ENCODE results near the gene SGCD. TPM values are rescaled to one million over a fixed set of nuclear protein-coding genes. Genes with fewer than 3 reads are reported as not detected.

Gene SGCD
- total RNA-seq, 1 donor from 2014 or later, result 0.64 TPM

DNA sequence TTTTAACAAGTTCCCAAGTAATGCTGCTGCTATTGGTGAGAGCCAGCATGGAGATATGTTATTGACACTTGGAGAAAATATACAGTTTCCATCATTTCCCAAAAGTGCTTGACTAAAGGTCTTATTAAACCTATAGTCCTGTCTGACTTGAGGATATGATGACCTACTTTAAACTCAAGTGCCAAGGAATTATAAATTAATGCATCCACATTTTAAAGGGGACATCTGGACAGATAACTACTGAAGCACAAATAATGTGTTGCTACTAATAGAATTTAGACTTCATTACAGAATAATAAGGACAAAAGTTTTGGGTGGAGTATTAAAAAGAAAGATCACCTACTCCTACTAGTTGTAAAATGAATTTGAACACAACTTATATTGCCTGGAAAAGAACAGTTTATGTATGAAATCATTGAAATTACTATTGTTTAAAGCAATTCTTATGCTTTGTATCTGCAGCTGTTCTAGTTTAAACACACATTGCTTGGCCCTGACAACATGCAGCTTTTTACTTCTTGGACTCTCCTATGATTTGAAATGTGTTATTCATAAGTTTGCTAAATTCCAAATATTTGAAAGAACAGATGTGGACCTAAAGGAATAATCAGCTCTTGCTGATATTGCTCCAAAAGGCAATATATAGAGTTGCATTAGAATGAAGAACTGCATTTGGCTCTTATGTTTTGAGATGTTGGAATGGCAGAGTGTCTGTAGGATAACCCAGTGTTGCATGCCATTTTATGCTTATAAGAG, 73.4 kb downstream of the SGCD start:
- DNase-seq (ENCODE audit: low read depth in 2 of 2), result no peak

DNA sequence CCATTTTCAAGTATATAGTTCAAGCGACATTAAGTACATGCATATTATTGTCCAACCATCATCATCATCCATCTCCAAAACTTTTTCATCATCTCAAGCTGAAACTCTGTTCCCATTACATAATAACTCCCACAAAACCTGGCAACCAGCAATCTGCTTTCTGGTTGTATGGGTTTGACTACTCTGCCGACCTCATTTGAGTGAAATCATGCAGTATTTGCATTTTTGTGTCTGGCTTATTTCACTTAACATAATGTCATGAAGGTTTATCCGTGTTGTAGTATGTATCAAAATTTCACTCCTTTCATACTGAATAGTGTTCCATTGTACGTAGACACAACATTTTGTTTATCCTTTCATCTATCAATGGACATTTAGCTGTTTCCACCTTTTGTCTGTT, 74.8 kb downstream of the SGCD start:
- no peak for DNase-seq (ENCODE audit: low read depth in 2 of 2)

DNA sequence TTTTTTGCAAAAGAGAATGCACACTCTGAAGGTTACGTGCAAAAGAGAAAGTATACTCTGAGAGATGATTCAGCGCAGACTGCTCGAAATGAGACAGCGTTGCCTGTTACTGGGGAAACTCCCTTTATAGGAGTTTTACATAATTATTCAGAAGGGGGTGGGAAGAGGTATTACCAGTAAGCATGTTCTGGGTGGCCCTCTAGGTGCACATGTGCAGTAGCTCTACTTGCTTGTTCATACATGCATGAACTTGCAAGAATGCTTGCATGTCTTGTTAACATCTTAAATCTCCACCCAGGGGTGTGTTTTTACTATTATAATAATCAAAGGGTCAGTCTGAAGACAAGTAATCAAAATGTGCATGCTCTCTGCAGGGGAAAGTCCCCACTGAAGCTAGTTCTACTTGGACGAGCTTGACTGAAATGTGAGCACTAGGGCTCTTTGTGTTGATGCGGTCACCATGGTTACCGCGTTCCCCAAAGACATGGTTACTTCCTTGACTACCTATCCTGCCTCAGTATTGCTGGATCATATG, 75.5 kb downstream of the SGCD start:
- DNase-seq (ENCODE audit: low read depth in 2 of 2), result no peak

DNA sequence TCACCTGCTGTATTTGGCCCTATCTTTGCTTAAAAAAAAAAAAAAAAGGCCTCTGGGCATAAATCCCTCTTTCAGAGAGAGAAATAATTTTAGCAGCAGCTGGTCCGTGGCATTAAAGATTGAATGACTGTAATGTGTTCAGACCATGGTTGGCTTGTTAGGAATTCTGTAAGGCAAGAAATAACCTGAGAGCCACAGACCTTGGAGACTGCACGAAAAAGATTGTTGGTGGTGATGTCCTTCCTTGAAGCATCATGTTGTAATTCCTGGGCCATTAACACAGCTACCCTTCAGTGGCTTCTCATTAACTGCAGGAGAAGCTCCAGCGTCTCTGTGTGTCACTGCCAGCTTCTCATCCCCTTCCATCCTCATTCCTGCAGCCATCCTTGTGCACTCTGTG, 79.0 kb downstream of the SGCD start:
- DNase-seq (ENCODE audit: low read depth in 2 of 2), result no peak

DNA sequence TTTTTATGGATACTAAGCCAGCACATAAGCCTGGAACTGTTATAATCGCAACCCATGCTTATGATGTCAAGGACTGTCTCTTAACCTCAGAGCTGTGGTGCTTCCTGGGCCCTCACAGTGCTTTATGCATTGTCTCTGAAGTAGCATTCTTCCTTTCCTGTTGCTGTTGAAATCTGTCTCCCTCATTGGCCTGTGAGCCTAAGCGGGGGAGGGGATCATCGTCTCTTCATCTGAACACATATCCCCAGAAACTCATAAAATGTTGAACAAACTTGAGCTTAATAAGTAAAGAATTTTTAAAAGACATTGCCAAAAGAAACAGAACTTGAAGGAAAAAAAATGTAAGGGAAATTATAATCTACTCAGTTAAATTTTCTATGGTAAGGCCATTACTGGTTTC, 80.3 kb downstream of the SGCD start:
- DNase-seq (ENCODE audit: low read depth in 2 of 2), result no peak

DNA sequence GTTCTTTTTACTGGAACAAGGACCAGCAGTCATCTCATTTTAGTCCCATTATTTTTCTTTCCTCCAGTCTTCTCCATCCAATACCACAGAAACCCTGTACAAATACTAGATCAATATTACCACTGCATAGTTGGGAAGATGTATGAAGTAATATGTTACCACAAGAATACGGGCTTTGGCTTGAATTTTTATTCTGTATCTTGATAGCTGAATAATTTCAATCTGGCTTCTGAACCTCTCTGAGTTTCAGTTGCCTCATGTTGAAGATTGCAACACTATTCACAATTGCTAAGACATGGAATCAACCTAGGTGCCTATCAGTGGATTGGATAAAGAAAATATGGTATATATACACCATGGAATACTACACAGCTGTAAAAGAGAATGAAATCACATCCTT, 82.9 kb downstream of the SGCD start:
- DNase-seq (ENCODE audit: low read depth in 2 of 2), result no peak

DNA sequence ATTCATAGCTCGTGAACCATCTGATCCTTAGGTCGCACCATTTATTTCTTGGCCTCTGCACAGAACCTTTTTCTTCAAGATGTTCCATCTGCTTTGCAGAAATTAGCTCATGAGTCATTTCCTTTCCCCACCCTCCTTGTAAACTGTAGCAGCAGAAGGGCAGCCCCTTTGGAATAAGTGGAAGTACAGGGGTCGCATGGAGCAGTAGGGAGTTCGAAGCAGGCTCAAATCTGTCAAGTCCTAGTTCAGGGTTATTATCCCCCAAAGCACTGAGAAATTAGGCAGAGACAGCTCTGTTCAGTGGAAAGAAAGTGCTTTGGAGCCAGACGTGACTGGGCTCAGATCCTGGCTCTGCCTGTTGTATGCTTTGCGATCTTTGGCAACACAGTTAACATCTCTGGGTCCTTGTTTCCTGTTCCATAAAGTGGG, 84.2 kb downstream of the SGCD start:
- no peak for DNase-seq (ENCODE audit: low read depth in 2 of 2)

DNA sequence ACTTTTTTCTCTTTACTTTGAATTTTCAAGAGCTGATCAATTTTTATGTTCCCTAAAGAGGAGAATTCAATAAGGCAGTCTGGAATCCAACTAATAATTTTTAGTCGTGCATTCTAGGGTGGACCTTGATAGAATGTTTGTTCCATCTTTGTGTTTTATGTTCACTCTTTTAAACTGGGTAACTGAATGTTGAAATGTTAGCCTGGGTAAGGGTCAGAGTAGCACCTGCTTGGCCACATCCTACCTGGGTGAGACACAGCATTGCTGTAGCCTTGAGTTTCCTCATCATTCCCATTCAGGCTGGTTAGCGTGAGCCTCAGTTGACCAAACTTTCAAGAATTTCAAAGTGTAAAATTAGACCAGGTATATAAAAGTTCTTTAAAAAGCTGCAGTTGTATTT, 85.0 kb downstream of the SGCD start:
- no peak for DNase-seq (ENCODE audit: low read depth in 2 of 2)

DNA sequence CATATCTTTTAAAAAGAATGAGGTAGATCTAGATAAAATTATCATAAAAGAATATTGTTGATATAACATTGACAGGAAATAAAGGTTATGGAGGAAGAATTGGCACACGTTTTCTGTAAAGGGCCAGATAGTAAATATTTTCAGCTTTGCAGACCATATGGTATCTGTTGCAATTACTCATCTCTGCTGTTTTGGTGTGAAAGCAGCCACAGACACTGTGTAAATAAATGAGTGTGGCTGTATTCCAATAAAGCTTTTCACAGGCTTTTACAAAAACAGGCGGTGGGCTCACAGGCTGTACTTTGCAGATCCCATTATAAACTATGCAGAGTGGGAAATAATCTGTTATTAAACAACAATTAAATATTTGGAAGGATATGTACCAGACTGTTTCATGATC, 87.4 kb downstream of the SGCD start:
- DNase-seq (ENCODE audit: low read depth in 2 of 2), result no peak

DNA sequence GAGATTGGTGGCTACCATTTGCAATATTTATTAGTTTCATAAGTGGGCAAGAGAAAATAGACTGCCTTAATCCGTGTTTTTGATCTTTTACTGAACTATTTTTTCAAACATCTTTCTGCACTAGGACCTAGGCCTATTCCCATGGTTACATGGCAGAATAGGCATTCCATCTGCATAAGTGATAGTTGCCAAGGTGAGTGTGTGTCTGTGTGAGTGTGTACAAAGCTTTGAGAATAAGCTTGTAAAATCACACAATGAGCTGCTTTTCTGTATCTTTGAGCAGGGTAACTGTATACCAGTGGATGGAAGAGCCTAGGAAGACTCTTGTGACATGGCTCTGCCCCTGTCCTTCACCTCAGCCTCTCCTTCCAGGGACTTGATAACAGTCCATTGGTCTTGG, 92.7 kb downstream of the SGCD start:
- no peak for DNase-seq (ENCODE audit: low read depth in 2 of 2)

DNA sequence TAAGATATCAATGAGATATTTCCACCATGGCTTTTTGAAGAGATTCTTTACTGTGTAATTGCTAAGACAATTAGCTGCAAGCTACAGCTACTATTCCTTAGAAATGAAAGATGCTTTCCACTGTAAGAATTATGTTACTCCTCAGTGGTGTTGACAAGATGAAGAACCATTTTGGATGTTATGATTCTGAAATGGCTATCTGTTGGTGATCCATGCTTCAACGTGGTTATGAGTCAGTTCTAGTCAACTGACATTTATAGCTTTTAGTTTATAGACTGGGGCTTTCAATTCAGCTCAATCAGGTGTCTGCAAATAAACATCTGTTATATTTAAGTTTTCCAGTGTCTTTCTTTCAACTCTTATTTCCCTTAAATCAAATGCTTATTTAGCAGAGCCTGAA, 93.7 kb downstream of the SGCD start:
- no peak for DNase-seq (ENCODE audit: low read depth in 2 of 2)

DNA sequence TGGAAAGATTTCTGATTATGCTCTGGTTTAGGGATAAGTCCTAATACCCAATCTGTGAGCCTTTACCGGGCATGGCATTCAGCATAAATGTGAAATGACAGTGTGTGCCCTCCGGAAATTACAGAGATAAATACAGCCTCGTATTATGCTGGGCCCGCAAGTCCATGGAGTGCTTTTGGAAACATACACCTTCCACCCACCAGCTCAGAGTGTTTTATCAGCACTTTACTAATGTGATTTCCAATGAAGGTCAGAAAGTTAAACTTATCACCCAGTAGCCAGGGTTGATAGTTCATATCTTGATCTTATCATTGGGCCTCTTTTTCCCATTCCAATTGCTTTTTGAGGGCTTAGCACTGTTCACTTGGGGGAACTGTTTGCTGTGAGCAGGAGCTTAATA, 94.8 kb downstream of the SGCD start:
- DNase-seq (ENCODE audit: low read depth in 2 of 2), result no peak

DNA sequence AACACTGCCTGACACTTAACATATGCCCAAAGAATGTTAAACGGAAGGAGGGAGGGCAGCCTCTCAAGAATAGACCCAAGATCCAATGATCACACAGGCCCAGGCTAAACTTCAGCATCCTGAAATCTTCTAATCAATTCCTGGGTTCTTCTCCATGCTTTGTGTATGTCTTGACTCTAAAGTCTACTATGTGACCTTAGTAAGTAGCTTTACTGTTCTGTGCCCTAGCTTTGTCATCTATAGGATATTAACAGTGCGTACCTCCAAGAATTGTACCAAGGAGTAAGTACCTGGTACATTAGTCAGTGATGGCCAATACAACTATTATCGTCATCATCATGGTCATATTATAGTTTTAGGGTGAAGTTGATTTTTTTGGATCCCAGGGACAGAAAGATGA, 96.6 kb downstream of the SGCD start:
- no peak for DNase-seq (ENCODE audit: low read depth in 2 of 2)

DNA sequence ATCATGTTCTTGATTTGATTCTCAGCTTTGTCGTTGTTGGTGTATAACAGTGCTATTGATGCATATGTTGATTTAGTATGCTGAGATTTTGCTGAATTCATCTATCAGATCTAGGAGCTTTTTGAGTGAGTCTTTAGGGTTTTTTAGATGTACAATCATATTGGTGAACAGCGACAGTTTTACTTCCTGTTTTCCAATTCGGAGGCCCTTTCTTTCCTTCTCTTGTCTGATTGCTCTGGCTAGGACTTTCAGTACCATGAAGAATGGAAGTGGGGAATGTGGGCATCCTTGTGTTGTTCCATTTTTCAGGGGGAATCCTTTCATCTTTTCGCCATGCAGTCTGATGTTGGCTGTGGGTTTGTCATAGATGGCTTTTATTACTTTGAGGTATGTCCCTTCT, 100.4 kb downstream of the SGCD start:
- no peak for DNase-seq (ENCODE audit: low read depth in 2 of 2)

DNA sequence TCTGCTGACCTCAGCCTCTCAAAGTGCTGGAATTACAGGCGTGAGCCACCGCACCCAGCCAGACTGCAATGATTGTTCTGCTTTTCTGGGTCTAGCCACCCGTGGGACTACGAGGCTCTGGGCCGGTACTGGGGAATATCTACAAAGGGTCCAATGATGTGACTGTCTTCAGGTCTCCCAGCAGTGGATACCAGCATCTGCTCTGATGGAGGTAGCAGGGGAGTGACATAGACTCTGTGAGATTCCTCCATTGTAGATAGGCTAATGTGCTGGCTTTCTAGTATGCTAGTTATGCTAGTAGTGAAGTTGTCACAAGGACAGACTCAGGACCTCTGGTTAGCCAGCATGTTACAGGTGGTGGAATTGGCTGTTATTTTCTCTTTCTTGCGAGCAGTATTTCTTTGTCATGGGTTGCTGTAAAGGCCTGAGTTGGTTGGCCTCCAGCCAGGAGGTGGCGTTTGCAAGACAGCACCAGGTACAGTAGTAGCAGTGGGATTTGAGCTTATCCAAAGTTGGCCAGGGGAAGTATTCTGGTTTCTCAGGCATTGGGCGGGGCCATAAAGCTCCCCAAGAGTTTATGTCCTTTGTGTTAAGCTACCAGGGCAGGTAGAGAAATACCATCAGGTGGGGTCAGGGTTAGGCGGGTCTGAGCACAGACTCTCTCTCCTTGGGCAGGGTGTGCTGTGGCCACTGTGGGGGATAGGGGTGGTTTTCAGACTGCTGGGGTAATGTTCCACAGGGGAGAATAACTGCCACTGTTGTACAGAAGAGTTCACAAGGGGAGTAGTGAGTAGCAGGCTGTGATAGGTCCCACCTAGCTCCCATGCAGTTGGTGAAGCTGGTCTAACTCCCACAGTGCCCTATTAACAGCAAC, 105.2 kb downstream of the SGCD start:
- DNase-seq (ENCODE audit: low read depth in 2 of 2), result no peak

DNA sequence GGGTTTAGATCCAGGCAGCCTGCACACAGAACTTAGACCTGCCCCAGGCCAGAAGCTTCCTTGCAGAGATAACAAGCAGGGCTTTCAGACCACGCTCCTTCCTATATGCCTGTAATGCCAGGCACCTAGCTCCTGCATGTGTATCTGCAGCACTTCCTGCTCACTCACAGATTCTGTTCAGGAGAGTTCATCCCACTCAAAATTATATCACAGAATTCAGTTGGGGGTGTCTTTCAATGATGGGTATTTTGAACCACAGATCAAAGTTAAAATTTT, 105.8 kb downstream of the SGCD start:
- DNase-seq (ENCODE audit: low read depth in 2 of 2), result no peak

DNA sequence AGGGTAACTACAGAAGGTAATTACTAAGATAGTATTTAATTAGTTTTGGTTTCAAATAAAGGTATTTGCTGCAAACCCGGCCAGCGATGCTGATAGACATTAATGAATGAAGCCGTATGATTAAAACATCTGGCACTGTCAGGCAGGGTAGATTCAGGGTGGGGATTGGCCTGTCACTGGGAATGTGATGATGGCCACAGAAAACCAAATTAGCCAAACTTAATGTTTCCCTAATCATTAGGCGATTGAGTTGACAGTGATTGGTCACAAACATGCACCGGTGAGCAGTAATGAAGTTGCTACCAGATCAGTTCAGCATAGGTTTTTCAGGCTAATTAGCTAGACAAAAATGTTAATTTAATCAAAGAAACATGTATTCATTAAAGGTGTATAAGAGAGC, 107.5 kb downstream of the SGCD start:
- no peak for DNase-seq (ENCODE audit: low read depth in 2 of 2)

DNA sequence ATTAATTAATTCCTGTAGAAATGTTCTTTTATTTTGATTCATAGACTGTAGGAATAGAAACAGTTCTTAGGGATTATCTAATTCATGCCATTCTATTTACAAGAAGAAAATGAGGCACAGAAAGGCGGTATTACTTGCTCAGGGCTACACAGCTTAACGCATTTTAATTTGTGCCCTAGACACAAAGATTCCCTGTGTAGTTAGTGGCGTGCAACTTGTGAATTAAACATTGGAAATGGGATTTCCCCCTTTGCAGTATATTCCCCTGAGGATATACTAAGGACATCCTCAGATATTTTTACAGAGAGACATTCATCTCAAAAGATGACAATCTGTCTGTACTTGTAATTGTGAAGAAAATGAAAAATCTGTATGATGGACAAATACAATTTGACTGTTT, 108.1 kb downstream of the SGCD start:
- DNase-seq (ENCODE audit: low read depth in 2 of 2), result no peak

DNA sequence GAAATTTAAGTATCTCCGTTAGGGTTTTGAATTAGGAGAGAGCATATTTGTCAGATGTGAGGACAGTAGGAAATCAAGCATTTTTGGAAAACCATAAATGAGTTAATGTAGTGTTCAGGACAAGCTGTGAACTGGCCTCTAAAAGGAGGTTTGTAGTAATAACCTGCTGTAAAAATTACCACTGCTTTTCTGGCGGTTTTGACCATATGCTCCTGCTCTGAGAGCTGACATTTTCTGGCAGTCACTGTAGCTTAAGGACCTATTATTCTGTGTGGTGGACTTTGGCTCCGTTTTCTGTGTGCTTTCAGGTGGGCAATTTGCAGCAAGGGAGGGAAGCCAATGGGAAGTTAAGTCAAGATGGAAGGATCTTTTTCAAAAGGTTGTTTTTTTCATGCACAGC, 111.1 kb downstream of the SGCD start:
- no peak for DNase-seq (ENCODE audit: low read depth in 2 of 2)

DNA sequence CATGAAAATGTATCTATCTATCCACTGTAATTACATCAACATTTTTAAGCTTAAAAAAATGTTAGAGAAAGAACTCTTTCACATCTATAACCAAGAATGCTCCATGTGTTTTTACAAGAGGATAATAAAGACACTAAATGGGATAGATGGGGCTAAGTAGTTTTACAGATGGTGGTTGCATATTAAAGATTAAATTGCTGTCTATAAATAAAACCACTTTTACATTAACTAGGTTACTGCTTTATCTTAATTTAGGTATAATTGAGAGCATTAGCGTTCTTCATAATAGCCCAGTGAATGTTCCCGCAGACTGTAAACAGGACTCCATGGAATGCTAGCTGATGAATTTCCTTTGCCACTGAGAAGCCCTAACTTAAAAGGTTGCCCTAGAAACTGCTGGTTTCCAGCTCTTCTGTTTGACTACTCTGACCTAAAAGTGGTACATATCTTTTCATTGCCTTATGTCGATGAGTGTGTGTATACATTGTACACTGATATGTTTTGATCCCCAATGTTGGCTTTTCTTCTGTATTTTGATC, 117.9 kb downstream of the SGCD start:
- no peak for DNase-seq (ENCODE audit: low read depth in 2 of 2)

DNA sequence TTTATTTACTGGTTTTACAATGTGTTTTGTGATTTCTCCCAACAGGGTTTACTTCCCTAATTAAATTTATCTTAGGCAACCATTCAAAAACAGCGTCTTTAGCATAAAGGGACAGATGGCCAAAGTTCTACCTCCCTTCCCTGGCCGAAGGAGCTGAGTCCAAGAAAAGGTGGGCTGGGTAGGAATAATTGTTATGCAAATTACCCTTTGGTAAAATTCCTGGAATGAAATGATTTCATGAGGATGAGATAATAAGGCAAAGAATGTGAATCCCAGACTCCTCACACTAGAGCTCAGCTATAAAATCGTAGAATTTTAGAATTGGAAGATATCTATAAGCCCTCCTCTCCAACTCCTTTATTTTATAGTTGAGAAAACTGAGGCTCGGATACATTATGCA, 119.6 kb downstream of the SGCD start:
- no peak for DNase-seq (ENCODE audit: low read depth in 2 of 2)

DNA sequence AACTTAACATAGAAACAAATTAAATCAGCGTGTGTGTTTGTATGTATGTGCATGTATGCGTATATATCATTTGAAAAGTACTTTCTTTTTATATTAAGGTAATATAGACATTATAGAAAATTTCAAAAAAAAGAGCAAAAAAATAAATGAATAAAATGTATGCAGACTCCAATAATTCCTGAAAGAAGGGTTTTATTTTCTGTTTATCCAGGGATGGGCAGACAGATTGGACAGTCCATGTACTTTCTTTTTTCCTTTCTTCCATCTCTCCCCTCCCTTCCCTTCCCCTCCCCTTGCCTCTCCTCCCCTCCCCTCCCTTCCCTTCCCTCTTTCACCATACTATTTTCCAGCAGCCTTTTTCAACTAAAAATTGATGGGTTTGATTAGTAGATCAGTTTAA, 123.8 kb downstream of the SGCD start:
- DNase-seq (ENCODE audit: low read depth in 2 of 2), result no peak

DNA sequence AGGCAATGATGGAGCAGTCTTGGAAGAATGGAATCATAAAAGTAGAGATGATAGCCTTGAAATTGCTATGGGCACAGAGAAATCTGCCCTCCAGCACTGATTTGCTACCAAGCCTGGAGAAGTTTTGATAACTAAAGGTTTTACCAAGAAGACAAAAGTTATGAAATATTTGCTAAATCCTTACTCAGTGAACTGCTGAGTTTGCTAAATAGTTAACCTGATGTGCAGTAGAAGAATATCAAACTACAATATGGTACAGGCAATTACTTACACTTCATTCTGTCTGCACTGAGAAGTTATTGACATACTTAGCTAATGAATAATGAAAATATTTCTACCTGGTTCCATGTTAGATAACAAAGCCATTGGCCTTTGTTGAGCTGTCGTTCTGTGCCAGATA, 124.5 kb downstream of the SGCD start:
- DNase-seq (ENCODE audit: low read depth in 2 of 2), result no peak
